HCT116 (cell line): ENCODE data around the gene CTSL.

Experiments
- CEBPB ChIP-seq: IDR thresholded peaks from 2 replicates; pipeline ENCODE4 v1.6.1; 2012; ENCODE audit warnings: low read depth
- CTCF ChIP-seq, 3 experiments: fragments of 200-600 bp in 1 of 3; sonication (generic) in 1 of 3; IDR thresholded peaks in 2 of 3; conservative IDR thresholded peaks in 1 of 3; 2 replicates each; pipeline ENCODE4 v1.5.1; 2012 to 2017; ENCODE audit warnings: low read depth in 2 of 3, low read length in 2 of 3, antibody characterized with exemption in 1 of 3, borderline replicate concordance in 1 of 3, control low read depth in 1 of 3, mild to moderate bottlenecking in 1 of 3, mixed read lengths in 1 of 3, mixed run types in 1 of 3, moderate library complexity in 1 of 3; ENCODE audit not compliant: insufficient read depth in 1 of 3
- EZH2 ChIP-seq: fragments of 200-600 bp; sonication (generic); IDR thresholded peaks from 2 replicates; pipeline ENCODE4 v1.6.1; 2017; ENCODE audit warnings: antibody characterized with exemption, mixed run types
- EZH2phosphoT487 ChIP-seq: fragments of 200-600 bp; IDR thresholded peaks from 2 replicates; pipeline ENCODE4 v1.6.1; 2018; ENCODE audit warnings: antibody characterized with exemption, borderline replicate concordance
- POLR2A ChIP-seq: IDR thresholded peaks from 2 replicates; pipeline ENCODE4 v1.7.0; 2011; ENCODE audit warnings: borderline replicate concordance; ENCODE audit not compliant: insufficient read depth, insufficient read length; ENCODE audit errors: extremely low read depth
- POLR2AphosphoS5 ChIP-seq: IDR thresholded peaks from 2 replicates; pipeline ENCODE4 v1.6.1; 2011; ENCODE audit warnings: mild to moderate bottlenecking, low read depth, low read length, moderate library complexity
- RAD21 ChIP-seq: IDR thresholded peaks from 2 replicates; pipeline ENCODE4 v1.6.1; 2012; ENCODE audit warnings: low read depth, mild to moderate bottlenecking

GRCh38 chr9:87710443-87710842, 15.5 kb upstream of the CTSL start:
- TF ChIP-seq EZH2 (no peak), CTCF (IDR thresholded peaks at IDR 0.05 in 2 of 3, conservative IDR thresholded peaks at IDR 0.05 in 1 of 3; ENCODE audit: borderline replicate concordance in 1 of 3, insufficient read depth in 1 of 3, low read depth in 2 of 3, low read length in 2 of 3) (no peak), POLR2A (no peak), EZH2phosphoT487 (no peak), CEBPB (no peak), RAD21 (no peak), POLR2AphosphoS5 (no peak)
